ENCODE results near the gene RABL2B.
A peak's percentile ranks its signal among the peaks of the same experiment; 100 is the strongest.

RABL2B gene

GRCh38 chr22:50726643-50727340 lies 56.6 kb downstream of the RABL2B start:
- Histone ChIP-seq H3K4me1 (ENCODE audit: control insufficient read depth in 2 of 2, insufficient read depth in 1 of 2, low read depth in 1 of 2, low read length in 2 of 2) (peaks cover 0 to 1% of the 10 kb centered on the region in 2 donors), H2BK5ac (ENCODE audit: low read length) (no peak overlapping the region), H3K36me3 (replicated peaks in 1 of 2; ENCODE audit: control insufficient read depth in 2 of 2, insufficient read depth in 2 of 2, low read length in 2 of 2) (peaks cover 21 to 70% of the 10 kb centered on the region in 2 donors), H2AK5ac (ENCODE audit: low read depth, low read length) (no peak overlapping the region), H3K14ac (ENCODE audit: low read length) (no peak overlapping the region), H3K27me3 (ENCODE audit: control insufficient read depth in 3 of 3, insufficient read depth in 3 of 3, low read depth in 1 of 3, low read length in 3 of 3) (peaks cover 0 to 19% (median 0%) of the 10 kb centered on the region in 3 experiments), H3K79me1 (ENCODE audit: low read depth, low read length) (peaks cover 4% of the 10 kb centered on the region), H3K23ac (ENCODE audit: low read depth, low read length, poor library complexity) (no peak overlapping the region), H4K8ac (ENCODE audit: low read depth, low read length) (no peak overlapping the region), H4K91ac (ENCODE audit: low read depth, low read length, poor library complexity) (no peak overlapping the region), H3K9ac (ENCODE audit: low read depth, low read length, poor library complexity) (no peak overlapping the region), H3K4me3 (ENCODE audit: low read length in 2 of 2) (no peak overlapping the region), H3K4ac (ENCODE audit: low read length) (no peak overlapping the region), H3K27ac (replicated peaks; ENCODE audit: low read length) (no peak overlapping the region), H2BK15ac (ENCODE audit: low read length) (no peak overlapping the region), H3K4me2 (ENCODE audit: insufficient read depth, low read length, poor library complexity, severe bottlenecking) (no peak overlapping the region), H2AFZ (ENCODE audit: low read length) (no peak overlapping the region), H2BK12ac (ENCODE audit: low read length) (no peak overlapping the region), H2BK120ac (ENCODE audit: low read depth, low read length) (no peak overlapping the region), H3K9me3 (replicated peaks in 1 of 2; ENCODE audit: control insufficient read depth in 2 of 2, insufficient read depth in 1 of 2, low read depth in 1 of 2, low read length in 2 of 2) (no peaks in the 10 kb centered on the region), H3K18ac (ENCODE audit: low read length) (no peak overlapping the region)
- DNase-seq (ENCODE audit: low spot score), result no peak
- no CpG with 5 or more reads among the region's 14 CpGs for WGBS, 2 donors (ENCODE audit: extremely low coverage in 2 of 2, insufficient read length in 2 of 2, insufficient replicate concordance in 1 of 2)

DNA sequence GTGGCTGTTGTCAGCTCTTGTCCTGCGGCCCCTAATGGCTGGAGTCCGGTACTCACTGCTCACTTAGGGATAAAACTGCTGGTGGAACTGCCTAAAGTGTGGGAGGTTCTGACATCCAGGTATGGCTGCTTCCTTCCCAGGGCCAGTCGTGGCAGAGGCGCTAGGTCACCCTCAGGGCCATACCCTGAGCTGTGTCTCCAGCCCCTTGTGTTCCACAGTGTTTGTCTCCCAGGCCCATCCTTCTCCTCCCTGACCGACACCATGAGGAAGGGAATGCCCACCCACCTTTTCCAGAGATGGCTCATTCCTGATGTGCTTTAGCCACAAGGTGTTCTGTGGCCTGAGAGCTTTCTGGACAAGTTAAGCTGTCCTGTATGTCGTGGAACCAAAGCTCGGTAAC lies 57.8 kb downstream of the RABL2B start:
- Histone ChIP-seq H3K23ac (ENCODE audit: low read depth, low read length, poor library complexity) (no peak overlapping the region), H2AK5ac (ENCODE audit: low read depth, low read length) (no peak overlapping the region), H3K18ac (ENCODE audit: low read length) (no peak overlapping the region), H3K14ac (ENCODE audit: low read length) (no peak overlapping the region), H3K4ac (ENCODE audit: low read length) (no peak overlapping the region), H2BK5ac (ENCODE audit: low read length) (no peak overlapping the region), H2BK120ac (ENCODE audit: low read depth, low read length) (no peak overlapping the region), H4K8ac (ENCODE audit: low read depth, low read length) (no peak overlapping the region), H2BK15ac (ENCODE audit: low read length) (no peak overlapping the region), H2BK12ac (ENCODE audit: low read length) (no peak overlapping the region), H3K36me3 (replicated peaks in 1 of 2; ENCODE audit: control insufficient read depth in 2 of 2, insufficient read depth in 2 of 2, low read length in 2 of 2) (peaks cover 23 to 80% of the 10 kb centered on the region in 2 donors), H3K4me3 (ENCODE audit: low read length in 2 of 2) (no peak overlapping the region), H3K4me1 (ENCODE audit: control insufficient read depth in 2 of 2, insufficient read depth in 1 of 2, low read depth in 1 of 2, low read length in 2 of 2) (peaks cover 0 to 1% of the 10 kb centered on the region in 2 donors), H3K9ac (ENCODE audit: low read depth, low read length, poor library complexity) (no peak overlapping the region), H3K27me3 (ENCODE audit: control insufficient read depth in 3 of 3, insufficient read depth in 3 of 3, low read depth in 1 of 3, low read length in 3 of 3) (peaks cover 0 to 19% (median 0%) of the 10 kb centered on the region in 3 experiments), H3K27ac (replicated peaks; ENCODE audit: low read length) (no peak overlapping the region), H3K79me1 (ENCODE audit: low read depth, low read length) (peaks cover 11% of the 10 kb centered on the region), H3K9me3 (replicated peaks in 1 of 2; ENCODE audit: control insufficient read depth in 2 of 2, insufficient read depth in 1 of 2, low read depth in 1 of 2, low read length in 2 of 2) (no peaks in the 10 kb centered on the region), H2AFZ (ENCODE audit: low read length) (no peak overlapping the region), H4K91ac (ENCODE audit: low read depth, low read length, poor library complexity) (no peak overlapping the region), H3K4me2 (ENCODE audit: insufficient read depth, low read length, poor library complexity, severe bottlenecking) (no peak overlapping the region)
- DNase-seq (ENCODE audit: low spot score), result no peak
- WGBS, 2 donors (ENCODE audit: extremely low coverage in 2 of 2, insufficient read length in 2 of 2, insufficient replicate concordance in 1 of 2), result no CpG with 5 or more reads among the region's 7 CpGs

DNA sequence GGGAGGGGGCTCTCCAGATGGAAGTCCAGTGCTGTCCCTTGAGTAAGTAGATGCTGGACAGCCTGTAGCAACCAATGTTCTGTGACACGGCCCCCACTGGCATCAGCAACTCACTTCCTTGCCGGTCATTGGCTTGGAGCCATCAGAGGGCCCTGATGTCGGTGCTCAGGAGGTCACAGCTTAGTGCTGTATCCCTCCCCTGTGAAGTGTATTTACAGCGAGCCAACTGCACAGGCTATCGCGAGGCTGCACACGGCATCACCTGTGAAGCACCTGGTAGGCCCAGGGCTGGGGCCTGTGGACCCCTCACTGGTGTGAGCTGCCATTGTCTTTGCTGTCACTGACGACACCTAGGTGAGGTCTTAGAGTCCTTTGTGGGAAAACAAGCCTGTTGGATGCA lies 58.8 kb downstream of the RABL2B start:
- H3K4me2 ChIP-seq (ENCODE audit: insufficient read depth, low read length, poor library complexity, severe bottlenecking), result no peak overlapping the region
- peaks cover 8% of the 10 kb centered on the region for H3K79me1 ChIP-seq (ENCODE audit: low read depth, low read length)
- no CpG with 5 or more reads among the region's 8 CpGs for WGBS, 2 donors (ENCODE audit: extremely low coverage in 2 of 2, insufficient read length in 2 of 2, insufficient replicate concordance in 1 of 2)
- H3K18ac ChIP-seq (ENCODE audit: low read length), result no peak overlapping the region
- H2AK5ac ChIP-seq (ENCODE audit: low read depth, low read length), result no peak overlapping the region
- peak overlapping the region; percentile 5 for H3K9ac ChIP-seq (ENCODE audit: low read depth, low read length, poor library complexity)
- H3K9me3 ChIP-seq (replicated peaks in 1 of 2; ENCODE audit: control insufficient read depth in 2 of 2, insufficient read depth in 1 of 2, low read depth in 1 of 2, low read length in 2 of 2), result no peaks in the 10 kb centered on the region
- no peak overlapping the region for H3K4me3 ChIP-seq (ENCODE audit: low read length in 2 of 2)
- no peak overlapping the region for H2BK120ac ChIP-seq (ENCODE audit: low read depth, low read length)
- H3K23ac ChIP-seq (ENCODE audit: low read depth, low read length, poor library complexity), result no peak overlapping the region
- no peak for DNase-seq (ENCODE audit: low spot score)
- no peak overlapping the region for H3K4ac ChIP-seq (ENCODE audit: low read length)
- H2AFZ ChIP-seq (ENCODE audit: low read length), result no peak overlapping the region
- H4K91ac ChIP-seq (ENCODE audit: low read depth, low read length, poor library complexity), result no peak overlapping the region
- H3K36me3 ChIP-seq (replicated peaks in 1 of 2; ENCODE audit: control insufficient read depth in 2 of 2, insufficient read depth in 2 of 2, low read length in 2 of 2), result peaks cover 20 to 75% of the 10 kb centered on the region in 2 donors
- H3K4me1 ChIP-seq (ENCODE audit: control insufficient read depth in 2 of 2, insufficient read depth in 1 of 2, low read depth in 1 of 2, low read length in 2 of 2), result peaks cover 0 to 3% of the 10 kb centered on the region in 2 donors
- H3K14ac ChIP-seq (ENCODE audit: low read length), result no peak overlapping the region
- H3K27me3 ChIP-seq (ENCODE audit: control insufficient read depth in 3 of 3, insufficient read depth in 3 of 3, low read depth in 1 of 3, low read length in 3 of 3), result peaks cover 0 to 19% (median 2%) of the 10 kb centered on the region in 3 experiments
- no peak overlapping the region for H4K8ac ChIP-seq (ENCODE audit: low read depth, low read length)
- no peak overlapping the region for H2BK12ac ChIP-seq (ENCODE audit: low read length)
- H2BK15ac ChIP-seq (ENCODE audit: low read length), result no peak overlapping the region
- H3K27ac ChIP-seq (replicated peaks; ENCODE audit: low read length), result no peak overlapping the region
- no peak overlapping the region for H2BK5ac ChIP-seq (ENCODE audit: low read length)

- H2BK5ac ChIP-seq (ENCODE audit: low read length), result no peak overlapping the region
- H3K9ac ChIP-seq (ENCODE audit: low read depth, low read length, poor library complexity), result no peak overlapping the region
- H3K23ac ChIP-seq (ENCODE audit: low read depth, low read length, poor library complexity), result no peak overlapping the region
- peaks cover 0 to 25% (median 2%) of the 10 kb centered on the region in 3 experiments for H3K27me3 ChIP-seq (ENCODE audit: control insufficient read depth in 3 of 3, insufficient read depth in 3 of 3, low read depth in 1 of 3, low read length in 3 of 3)
- peaks cover 11% of the 10 kb centered on the region for H3K79me1 ChIP-seq (ENCODE audit: low read depth, low read length)
- H2AK5ac ChIP-seq (ENCODE audit: low read depth, low read length), result no peak overlapping the region
- H2BK12ac ChIP-seq (ENCODE audit: low read length), result no peak overlapping the region
- H3K4me1 ChIP-seq (ENCODE audit: control insufficient read depth in 2 of 2, insufficient read depth in 1 of 2, low read depth in 1 of 2, low read length in 2 of 2), result peaks cover 0 to 5% of the 10 kb centered on the region in 2 donors
- no peak overlapping the region for H3K14ac ChIP-seq (ENCODE audit: low read length)
- no peak overlapping the region for H4K8ac ChIP-seq (ENCODE audit: low read depth, low read length)
- no peak overlapping the region for H2BK15ac ChIP-seq (ENCODE audit: low read length)
- H3K36me3 ChIP-seq (replicated peaks in 1 of 2; ENCODE audit: control insufficient read depth in 2 of 2, insufficient read depth in 2 of 2, low read length in 2 of 2), result peaks cover 20 to 75% of the 10 kb centered on the region in 2 donors
- H3K18ac ChIP-seq (ENCODE audit: low read length), result no peak overlapping the region
- no peak overlapping the region for H2AFZ ChIP-seq (ENCODE audit: low read length)
- H3K9me3 ChIP-seq (replicated peaks in 1 of 2; ENCODE audit: control insufficient read depth in 2 of 2, insufficient read depth in 1 of 2, low read depth in 1 of 2, low read length in 2 of 2), result no peaks in the 10 kb centered on the region
- H3K4me2 ChIP-seq (ENCODE audit: insufficient read depth, low read length, poor library complexity, severe bottlenecking), result no peak overlapping the region
- H3K4me3 ChIP-seq (ENCODE audit: low read length in 2 of 2), result no peak overlapping the region
- no CpG with 5 or more reads among the region's 7 CpGs for WGBS, 2 donors (ENCODE audit: extremely low coverage in 2 of 2, insufficient read length in 2 of 2, insufficient replicate concordance in 1 of 2)
- no peak for DNase-seq (ENCODE audit: low spot score)
- no peak overlapping the region for H2BK120ac ChIP-seq (ENCODE audit: low read depth, low read length)
- no peak overlapping the region for H4K91ac ChIP-seq (ENCODE audit: low read depth, low read length, poor library complexity)
- H3K4ac ChIP-seq (ENCODE audit: low read length), result no peak overlapping the region
- H3K27ac ChIP-seq (replicated peaks; ENCODE audit: low read length), result no peak overlapping the region
Measured at GRCh38 chr22:50723991-50724390, 59.4 kb downstream of the RABL2B start.

All from neuronal stem cell (in vitro differentiated cells).